NCI-H510A treated with DMSO at 0.1 percent for 48 hours (cell line): ENCODE results near the gene AACS.
A peak's percentile ranks its signal among the peaks of the same experiment; 100 is the strongest.
"Not testable (repeated sequence)": the region's sequence is repeated elsewhere in the genome, so short reads cannot be mapped to it uniquely, and the experiment has no call there.

Experiments
- DNase-seq: peaks from one replicate; lab custom pipeline; 2025; lab: John Stamatoyannopoulos, UW

Gene AACS

GRCh38 chr12:125092108-125092871 lies 27.1 kb downstream of the AACS start:
- DNase-seq, result no peak

GRCh38 chr12:125092872-125093680 lies 27.8 kb downstream of the AACS start:
- peak; percentile 32 for DNase-seq

GRCh38 chr12:125093681-125094330 lies 28.6 kb downstream of the AACS start:
- peak; percentile 47 for DNase-seq

GRCh38 chr12:125096894-125097293 lies 31.7 kb downstream of the AACS start:
- no peak for DNase-seq

- no peak for DNase-seq
These were observed 32.2 kb downstream of the AACS start for GRCh38 chr12:125097427-125097826.

- no peak for DNase-seq
These were observed 33.6 kb downstream of the AACS start for GRCh38 chr12:125098676-125099408.

GRCh38 chr12:125099409-125099782 lies 34.2 kb downstream of the AACS start:
- no peak for DNase-seq

GRCh38 chr12:125100551-125101434 lies 35.6 kb downstream of the AACS start:
- DNase-seq, result no peak

GRCh38 chr12:125104982-125105381 lies 39.7 kb downstream of the AACS start:
- no peak for DNase-seq

GRCh38 chr12:125105600-125105999 lies 40.4 kb downstream of the AACS start:
- no peak for DNase-seq

- no peak for DNase-seq
These were observed 45.6 kb downstream of the AACS start for GRCh38 chr12:125110641-125111360.

- no peak for DNase-seq
These were observed 46.2 kb downstream of the AACS start for GRCh38 chr12:125111403-125111802.

- DNase-seq, result not testable (repeated sequence)
These were observed 47.4 kb downstream of the AACS start for GRCh38 chr12:125112614-125113013.

GRCh38 chr12:125113263-125113662 lies 48.0 kb downstream of the AACS start:
- no peak for DNase-seq

- DNase-seq, result no peak
These were observed 48.6 kb downstream of the AACS start for GRCh38 chr12:125113789-125114188.

GRCh38 chr12:125114365-125115141 lies 49.3 kb downstream of the AACS start:
- DNase-seq, result no peak

- DNase-seq, result no peak
These were observed 55.3 kb downstream of the AACS start for GRCh38 chr12:125120566-125120965.

- DNase-seq, result no peak
These were observed 55.9 kb downstream of the AACS start for GRCh38 chr12:125121106-125121505.

GRCh38 chr12:125122668-125123067 lies 57.4 kb downstream of the AACS start:
- DNase-seq, result no peak
